ENCODE measurements around the gene GBF1. TPM values are rescaled to one million over a fixed set of nuclear protein-coding genes. Genes with fewer than 3 reads are reported as not detected.

Gene GBF1
- polyA plus RNA-seq, 1 of the 3 experiments (the other 2 are of a cell fraction), result 12.3 TPM

- Histone ChIP-seq H3K4me1 (ENCODE audit: control insufficient read depth in 1 of 2, insufficient read depth in 2 of 2, low read depth in 1 of 2, low read length in 1 of 2) (peaks cover 0 to 19% of the 10 kb centered on the region in 2 experiments; a peak in 2 of 4 replicates), H3F3A (replicated peaks; ENCODE audit: insufficient read depth) (peaks cover 17% of the 10 kb centered on the region), H3K27me3 (ENCODE audit: insufficient read depth) (no peaks in the 10 kb centered on the region), H3K9me3 (no peaks in the 10 kb centered on the region), H3K4me3 (ENCODE audit: low read depth in 2 of 2, low read length in 1 of 2) (no peak overlapping the region), H3K79me2 (ENCODE audit: insufficient read depth) (no peaks in the 10 kb centered on the region), H4K20me1 (ENCODE audit: insufficient read depth) (no peaks in the 10 kb centered on the region), H3K36me3 (replicated peaks in 1 of 2; ENCODE audit: control insufficient read depth in 1 of 2, insufficient read depth in 2 of 2, low read length in 1 of 2) (peaks cover 0 to 21% of the 10 kb centered on the region in 2 experiments), H3K4me2 (no peak overlapping the region), H3K9me2 (no peaks in the 10 kb centered on the region), H3K9ac (no peak overlapping the region), H2AFZ (ENCODE audit: low read depth) (no peak overlapping the region), H3K27ac (ENCODE audit: low read depth in 2 of 2, low read length in 1 of 2) (no peak overlapping the region)
- 96% methylated on average over 4 of the region's 6 CpGs for WGBS (ENCODE audit: low lambda C conversion rate)
- ChIA-PET CTCF (interaction anchor here (1.1 to 18.3 kb wide), 6 partner anchors 25 to 194 kb away, joined by 3 to 359 read pairs (median 21); partner anchors contain the start of gene NFKB2), POLR2A (no interaction called here)
- TF ChIP-seq GATA2 (CRISPR knock-in tag; IDR thresholded peaks at IDR 0.05) (no peak), EP300 (IDR thresholded peaks at IDR 0.05; ENCODE audit: borderline replicate concordance in 1 of 2, low read depth in 1 of 2, low read length in 1 of 2) (no peak), SIN3A (IDR thresholded peaks at IDR 0.05; ENCODE audit: borderline replicate concordance, low read depth, low read length) (no peak), MEF2A (IDR thresholded peaks at IDR 0.05; ENCODE audit: borderline replicate concordance, low read depth) (no peak), POLR2AphosphoS5 (IDR thresholded peaks at IDR 0.05; ENCODE audit: low read depth, low read length) (no peak), TAF1 (IDR thresholded peaks at IDR 0.05; ENCODE audit: borderline replicate concordance, low read depth, low read length) (no peak), ZBTB33 (IDR thresholded peaks at IDR 0.05; ENCODE audit: borderline replicate concordance, low read depth) (no peak)
- no peak for DNase-seq
Measured at GRCh38 chr10:102424916-102425315, 179.6 kb downstream of the GBF1 start.

- no peak overlapping the region for H3K4me3 ChIP-seq (ENCODE audit: low read depth in 2 of 2, low read length in 1 of 2)
- H4K20me1 ChIP-seq (ENCODE audit: insufficient read depth), result no peaks in the 10 kb centered on the region
- H3K27ac ChIP-seq (ENCODE audit: low read depth in 2 of 2, low read length in 1 of 2), result no peak overlapping the region
- 100% methylated on average over 1 of the region's 1 CpG for WGBS (ENCODE audit: low lambda C conversion rate)
- no peaks in the 10 kb centered on the region for H3K79me2 ChIP-seq (ENCODE audit: insufficient read depth)
- H3F3A ChIP-seq (replicated peaks; ENCODE audit: insufficient read depth), result peaks cover 11% of the 10 kb centered on the region
- no peak for DNase-seq
- no peak overlapping the region for H3K9ac ChIP-seq
- ChIA-PET POLR2A (no interaction called here), CTCF (interaction anchor here (1.8 to 18.3 kb wide), 4 partner anchors 25 to 195 kb away, joined by 9 to 359 read pairs (median 39); partner anchors contain the start of gene NFKB2)
- peaks cover 0 to 16% of the 10 kb centered on the region in 2 experiments; a peak in 2 of 4 replicates for H3K4me1 ChIP-seq (ENCODE audit: control insufficient read depth in 1 of 2, insufficient read depth in 2 of 2, low read depth in 1 of 2, low read length in 1 of 2)
- no peaks in the 10 kb centered on the region for H3K9me2 ChIP-seq
- H3K4me2 ChIP-seq, result no peak overlapping the region
- peaks cover under 1 to 21% of the 10 kb centered on the region in 2 experiments for H3K36me3 ChIP-seq (replicated peaks in 1 of 2; ENCODE audit: control insufficient read depth in 1 of 2, insufficient read depth in 2 of 2, low read length in 1 of 2)
- H3K9me3 ChIP-seq, result no peaks in the 10 kb centered on the region
- no peak overlapping the region for H2AFZ ChIP-seq (ENCODE audit: low read depth)
- no peaks in the 10 kb centered on the region for H3K27me3 ChIP-seq (ENCODE audit: insufficient read depth)
- TF ChIP-seq JUND (IDR thresholded peaks at IDR 0.05) (no peak), FOSL2 (IDR thresholded peaks at IDR 0.05; ENCODE audit: borderline replicate concordance, low read depth) (no peak), MXI1 (IDR thresholded peaks at IDR 0.05; ENCODE audit: low read depth, low read length) (no peak), CHD2 (IDR thresholded peaks at IDR 0.05; ENCODE audit: low read length, partially characterized antibody) (no peak), IRF3 (IDR thresholded peaks at IDR 0.05; ENCODE audit: low read depth, low read length) (no peak), SMC3 (IDR thresholded peaks at IDR 0.05; ENCODE audit: low read depth, low read length) (no peak), NRF1 (IDR thresholded peaks at IDR 0.05; ENCODE audit: low read depth, low read length) (no peak), RCOR1 (IDR thresholded peaks at IDR 0.05; ENCODE audit: low read length) (no peak), YY1 (IDR thresholded peaks at IDR 0.05; ENCODE audit: low read depth) (no peak), USF2 (IDR thresholded peaks at IDR 0.05; ENCODE audit: borderline replicate concordance, low read depth, low read length) (no peak), FOXM1 (IDR thresholded peaks at IDR 0.05; ENCODE audit: low read depth) (no peak), ZBTB33 (IDR thresholded peaks at IDR 0.05; ENCODE audit: borderline replicate concordance, low read depth) (no peak), RAD21 (IDR thresholded peaks at IDR 0.05; ENCODE audit: low read length) (no peak), ELF1 (IDR thresholded peaks at IDR 0.05) (no peak)
- TF ChIP-seq, protein P1, sequence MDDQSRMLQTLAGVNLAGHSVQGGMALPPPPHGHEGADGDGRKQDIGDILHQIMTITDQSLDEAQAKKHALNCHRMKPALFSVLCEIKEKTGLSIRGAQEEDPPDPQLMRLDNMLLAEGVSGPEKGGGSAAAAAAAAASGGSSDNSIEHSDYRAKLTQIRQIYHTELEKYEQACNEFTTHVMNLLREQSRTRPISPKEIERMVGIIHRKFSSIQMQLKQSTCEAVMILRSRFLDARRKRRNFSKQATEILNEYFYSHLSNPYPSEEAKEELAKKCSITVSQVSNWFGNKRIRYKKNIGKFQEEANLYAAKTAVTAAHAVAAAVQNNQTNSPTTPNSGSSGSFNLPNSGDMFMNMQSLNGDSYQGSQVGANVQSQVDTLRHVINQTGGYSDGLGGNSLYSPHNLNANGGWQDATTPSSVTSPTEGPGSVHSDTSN (IDR thresholded peaks at IDR 0.05), result no peak
- TF ChIP-seq, protein P2, sequence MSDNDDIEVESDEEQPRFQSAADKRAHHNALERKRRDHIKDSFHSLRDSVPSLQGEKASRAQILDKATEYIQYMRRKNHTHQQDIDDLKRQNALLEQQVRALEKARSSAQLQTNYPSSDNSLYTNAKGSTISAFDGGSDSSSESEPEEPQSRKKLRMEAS (IDR thresholded peaks at IDR 0.05; ENCODE audit: low read depth), result no peak
Measured at GRCh38 chr10:102425444-102425843, 180.1 kb downstream of the GBF1 start.
